AG09319 (cell line): ENCODE results near the gene TPD52L1.

Source experiments
- DNase-seq: peaks from one replicate; pipeline ENCODE4 v3.0.0-alpha.2; 2010; ENCODE audit warnings: low read depth; ENCODE audit errors: extremely low read depth
- CTCF ChIP-seq: IDR thresholded peaks from 2 replicates; pipeline ENCODE4 v1.5.1; 2011; ENCODE audit warnings: low read depth, mild to moderate bottlenecking, inconsistent platforms, low read length, moderate library complexity

Gene TPD52L1

GRCh38 chr6:125175466-125176048, 22.0 kb downstream of the TPD52L1 start:
- TF ChIP-seq CTCF, result no peak
- no peak for DNase-seq

DNA sequence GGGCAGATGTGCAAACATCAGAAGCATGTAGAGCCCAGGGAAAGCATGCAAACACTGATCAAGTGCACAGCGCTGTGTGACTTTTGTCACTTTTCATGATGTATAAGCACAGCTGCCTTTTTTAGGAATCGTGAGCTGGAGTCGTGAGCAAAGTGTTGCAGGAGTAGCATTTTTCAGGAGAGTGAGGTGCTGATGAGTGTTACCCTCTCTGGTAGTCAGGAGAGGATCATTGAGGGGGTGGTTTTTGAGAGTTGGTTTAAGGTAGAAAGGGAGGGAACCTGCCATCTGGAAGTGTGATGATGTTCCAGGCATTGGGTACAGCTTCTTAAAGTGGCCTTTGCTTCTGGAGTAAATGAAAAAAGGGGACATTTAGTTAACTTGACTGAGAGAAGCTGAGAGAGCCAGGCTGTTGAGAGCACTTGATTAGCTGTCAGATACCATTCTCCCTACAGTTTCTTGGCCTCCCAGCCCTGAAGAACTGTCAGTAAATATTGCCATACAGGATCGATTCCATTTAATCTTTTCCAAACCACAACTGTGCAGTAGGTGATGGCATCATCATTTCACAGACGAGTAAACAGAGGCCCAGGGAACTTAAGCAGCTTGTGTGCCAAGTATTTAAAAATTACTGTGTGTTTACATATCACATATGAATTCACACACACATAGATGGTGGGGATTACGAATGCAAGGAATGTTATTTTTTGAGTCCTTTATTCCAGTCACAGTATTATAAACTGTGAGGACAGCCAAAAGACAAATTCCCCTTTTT, 28.9 kb downstream of the TPD52L1 start:
- DNase-seq, result no peak
- TF ChIP-seq CTCF, result no peak

DNA sequence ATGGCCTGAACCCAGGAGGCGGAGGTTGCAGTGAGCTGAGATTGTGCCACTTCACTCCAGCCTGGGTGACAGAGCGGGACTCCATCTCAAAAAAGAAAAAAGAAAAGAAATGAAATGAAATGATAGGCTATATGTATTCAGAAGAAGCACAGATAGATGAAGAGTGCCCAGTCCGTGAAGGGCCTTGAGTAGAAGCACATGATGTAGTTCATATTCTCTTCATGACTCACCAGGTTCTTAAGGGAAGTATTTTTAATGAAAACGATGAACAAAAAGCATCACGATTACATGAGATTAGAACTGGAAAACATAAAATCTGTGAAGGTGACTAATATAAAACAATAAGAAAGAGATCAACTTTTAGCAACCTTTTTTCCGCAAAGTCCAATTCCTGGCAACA, 29.8 kb downstream of the TPD52L1 start:
- no peak for TF ChIP-seq CTCF
- DNase-seq, result no peak

DNA sequence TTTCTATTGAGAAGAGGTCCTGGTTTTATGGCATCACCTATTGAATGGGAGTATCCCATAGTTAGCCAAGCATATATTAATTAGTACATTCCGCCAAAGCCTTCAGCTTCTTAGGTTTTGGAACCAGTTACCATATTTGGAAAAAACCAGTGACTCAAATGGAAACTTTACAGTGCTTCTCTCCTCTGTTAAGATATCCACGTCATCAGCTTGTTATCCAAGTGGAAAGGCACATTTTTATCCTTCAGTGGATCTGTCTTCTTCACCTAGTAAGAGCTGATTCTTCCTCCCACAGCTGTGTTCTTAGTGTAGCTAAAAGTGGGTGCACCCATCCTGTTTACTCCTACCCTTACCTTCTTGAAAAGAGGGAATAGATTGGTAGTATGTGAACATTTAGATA, 34.5 kb downstream of the TPD52L1 start:
- TF ChIP-seq CTCF, result no peak
- DNase-seq, result no peak

GRCh38 chr6:125188594-125189203, 35.1 kb downstream of the TPD52L1 start:
- no peak for TF ChIP-seq CTCF
- DNase-seq, result no peak

DNA sequence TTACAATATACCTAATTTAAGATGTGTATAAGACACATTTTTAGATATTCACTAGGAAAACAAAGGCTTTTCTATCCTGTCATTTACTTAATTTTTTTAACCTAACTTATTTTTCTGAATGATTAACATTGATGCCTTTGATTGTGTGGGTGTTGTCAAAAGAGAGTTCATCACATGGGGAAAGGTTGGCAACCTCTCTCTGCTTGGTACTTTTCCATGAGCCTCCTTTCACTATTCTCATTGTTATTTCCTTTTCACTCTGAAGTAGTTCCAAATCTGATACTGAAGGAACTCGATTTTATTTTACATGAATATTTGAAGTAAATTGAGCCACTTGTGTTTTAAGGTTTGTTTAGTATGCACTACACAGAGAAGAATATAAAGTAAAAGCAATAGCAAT, 35.9 kb downstream of the TPD52L1 start:
- no peak for TF ChIP-seq CTCF
- DNase-seq, result no peak

- DNase-seq, result no peak
These were observed 37.1 kb downstream of the TPD52L1 start for GRCh38 chr6:125190667-125191066.

More at GRCh38 chr6:125190667-125191066, 37.1 kb downstream of the TPD52L1 start:
- no peak for TF ChIP-seq CTCF
